ENCODE measurements around the gene GMPS. TPM values are rescaled to one million over a fixed set of nuclear protein-coding genes. Genes with fewer than 3 reads are reported as not detected.

The GMPS gene
- total RNA-seq, 1 donor from 2014 or later, result 39.9 TPM

- H3K9me3 ChIP-seq, result no peaks in the 10 kb centered on the region
- H3K4me3 ChIP-seq, result peak overlapping the region; percentile 96
- peak overlapping the region; percentile 95 for H3K27ac ChIP-seq
- H3K27me3 ChIP-seq (ENCODE audit: low read depth), result no peaks in the 10 kb centered on the region
- no peak for TF ChIP-seq CTCF (IDR thresholded peaks at IDR 0.05)
- intact Hi-C loops (cut with DNase I), result no loop called here
- H3K4me1 ChIP-seq, result peaks cover 21% of the 10 kb centered on the region
- DNase-seq (peak; percentile 71), ATAC-seq (peak; percentile 68 to 70)
- H3K36me3 ChIP-seq, result no peaks in the 10 kb centered on the region
Observed at GRCh38 chr3:155870945-155871745, 695 bp downstream of the GMPS start.

DNA sequence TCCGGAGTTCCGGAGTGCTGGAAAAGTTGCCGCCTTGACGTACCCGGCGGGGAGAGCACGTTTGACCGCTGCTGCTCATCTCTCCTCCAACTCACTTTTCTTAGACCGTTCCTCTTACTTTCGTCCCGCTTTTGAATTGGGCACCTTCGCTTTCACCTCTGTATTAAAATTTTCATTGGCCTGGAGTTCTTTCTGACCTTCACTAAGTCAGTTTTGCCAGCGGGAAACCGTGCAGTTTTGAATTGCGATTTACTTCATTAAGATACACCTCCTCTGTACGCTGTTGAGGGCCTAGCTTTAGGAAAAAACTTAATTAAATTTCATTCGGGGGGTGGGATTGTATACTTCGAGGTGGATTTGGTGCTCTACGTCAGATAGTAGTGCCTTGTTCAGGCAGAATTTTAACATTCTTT lies 1.3 kb downstream of the GMPS start:
- Histone ChIP-seq H3K9me3 (no peaks in the 10 kb centered on the region), H3K4me1 (peaks cover 21% of the 10 kb centered on the region), H3K4me3 (peak overlapping the region; percentile 96), H3K36me3 (no peaks in the 10 kb centered on the region), H3K27ac (peak overlapping the region; percentile 95), H3K27me3 (ENCODE audit: low read depth) (no peaks in the 10 kb centered on the region)
- ATAC-seq, result no peak
- TF ChIP-seq CTCF (IDR thresholded peaks at IDR 0.05), result no peak
- intact Hi-C loops (cut with DNase I), result no loop called here
- no peak for DNase-seq

GRCh38 chr3:155872904-155873646 lies 2.6 kb downstream of the GMPS start:
- no peak for TF ChIP-seq CTCF (IDR thresholded peaks at IDR 0.05)
- Histone ChIP-seq H3K27ac (no peak overlapping the region), H3K4me3 (no peak overlapping the region), H3K36me3 (no peaks in the 10 kb centered on the region), H3K27me3 (ENCODE audit: low read depth) (no peaks in the 10 kb centered on the region), H3K9me3 (no peaks in the 10 kb centered on the region), H3K4me1 (peaks cover 21% of the 10 kb centered on the region)
- ATAC-seq (no peak), DNase-seq (no peak)
- intact Hi-C loops (cut with DNase I), result no loop called here

DNA sequence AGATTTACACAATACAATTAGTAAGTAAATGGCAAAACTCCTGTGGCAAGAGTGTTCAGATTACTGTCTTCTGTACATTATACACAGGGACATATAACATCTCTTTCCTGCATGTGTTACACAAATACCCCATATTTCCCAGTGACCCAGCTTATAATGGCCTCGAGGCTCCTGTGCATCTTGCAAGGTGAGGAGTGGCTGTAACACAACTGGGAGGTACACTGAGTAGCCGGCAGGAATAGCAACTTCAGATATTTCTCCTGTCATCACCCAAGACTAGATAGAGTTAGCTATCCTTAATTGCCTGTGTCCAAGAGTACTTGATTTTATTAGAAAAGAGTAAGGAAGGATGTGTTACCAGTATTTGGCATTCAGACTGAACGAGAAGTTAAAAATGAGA lies 5.6 kb downstream of the GMPS start:
- no peaks in the 10 kb centered on the region for H3K27me3 ChIP-seq (ENCODE audit: low read depth)
- DNase-seq, result no peak
- no peak overlapping the region for H3K27ac ChIP-seq
- H3K9me3 ChIP-seq, result no peaks in the 10 kb centered on the region
- intact Hi-C loops (cut with DNase I), result no loop called here
- no peak for TF ChIP-seq CTCF (IDR thresholded peaks at IDR 0.05)
- no peak overlapping the region for H3K4me3 ChIP-seq
- peaks cover 14% of the 10 kb centered on the region for H3K4me1 ChIP-seq
- ATAC-seq, result no peak
- no peaks in the 10 kb centered on the region for H3K36me3 ChIP-seq

DNA sequence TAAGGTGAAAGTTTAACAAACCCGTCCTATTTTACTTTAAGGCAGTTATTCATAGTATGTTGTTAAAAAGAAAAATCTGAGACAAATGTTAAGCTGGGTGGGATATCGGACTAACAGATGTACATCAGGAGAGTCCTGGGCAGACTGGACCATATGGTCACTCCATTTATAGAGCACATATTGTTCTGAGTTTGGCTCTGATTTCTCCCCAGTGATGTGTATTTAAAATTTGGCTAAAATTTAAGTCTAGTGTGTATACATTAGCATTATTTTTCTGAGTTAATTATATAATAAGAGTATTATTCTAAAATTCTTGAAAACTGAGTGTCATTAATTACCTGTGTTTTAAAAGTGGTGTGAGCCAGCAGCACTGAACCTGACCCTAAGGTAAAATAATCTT lies 6.1 kb downstream of the GMPS start:
- no peak for TF ChIP-seq CTCF (IDR thresholded peaks at IDR 0.05)
- no peak overlapping the region for H3K4me3 ChIP-seq
- no peak for DNase-seq
- no peaks in the 10 kb centered on the region for H3K27me3 ChIP-seq (ENCODE audit: low read depth)
- no peaks in the 10 kb centered on the region for H3K36me3 ChIP-seq
- no peak overlapping the region for H3K27ac ChIP-seq
- H3K9me3 ChIP-seq, result no peaks in the 10 kb centered on the region
- intact Hi-C loops (cut with DNase I), result no loop called here
- H3K4me1 ChIP-seq, result peaks cover 14% of the 10 kb centered on the region
- ATAC-seq, result no peak
